Heart right ventricle (tissue), 16 donors: ENCODE results near the gene ADD2. TPM values are rescaled to one million over a fixed set of nuclear protein-coding genes. Genes with fewer than 3 reads are reported as not detected.

Experiments used
- ATAC-seq, 8 donors: fragments of 200-7000 bp; cut with Tn5 transposase; one replicate each; pipeline ENCODE4 v1.9.1; 2020; ENCODE audit warnings: mild to moderate bottlenecking in 8 of 8, moderate library complexity in 8 of 8, moderate number of reproducible peaks in 1 of 8
- DNase-seq, 2 donors: peaks; one replicate each; pipeline ENCODE4 v3.0.0-alpha.2; 2020
- H3K27ac ChIP-seq, 10 donors: fragments of 200-600 bp; sonication (generic) in 2 of 10; one replicate each; pipeline versions ENCODE4 v1.5.0 to v1.8.0; 2020 to 2022; ENCODE audit warnings: mild to moderate bottlenecking in 3 of 10
- H3K27me3 ChIP-seq, 7 donors: fragments of 200-600 bp; one replicate each; pipeline ENCODE4 v1.8.0; 2021 to 2022; ENCODE audit warnings: mild to moderate bottlenecking in 2 of 7
- H3K36me3 ChIP-seq, 9 donors: fragments of 200-600 bp; sonication (generic) in 1 of 9; one replicate each; pipeline versions ENCODE4 v1.5.0 to v1.8.0; 2020 to 2022; ENCODE audit warnings: mild to moderate bottlenecking in 2 of 9
- H3K4me1 ChIP-seq, 9 donors: fragments of 200-600 bp; sonication (generic) in 1 of 9; one replicate each; pipeline versions ENCODE4 v1.5.0 to v1.8.0; 2020 to 2022; ENCODE audit warnings: mild to moderate bottlenecking in 4 of 9
- H3K4me3 ChIP-seq, 10 donors: fragments of 200-600 bp; sonication (generic) in 2 of 10; one replicate each; pipeline versions ENCODE4 v1.5.0 to v1.8.0; 2020 to 2022; ENCODE audit warnings: mild to moderate bottlenecking in 7 of 10, moderate library complexity in 2 of 10
- H3K9me3 ChIP-seq, 11 donors: fragments of 200-600 bp in 10 of 11; sonication (generic) in 2 of 11; one replicate each; pipeline versions ENCODE4 v1.5.0 to v1.8.0; 2013 to 2022; ENCODE audit warnings: mild to moderate bottlenecking in 2 of 11, control low read depth in 1 of 11, moderate library complexity in 1 of 11
- WGBS, 2 donors: extraction: QIAGEN DNeasy Blood & Tissue Kit; methylation state at CpG; one replicate each; pipeline ENCODE4 v1.1.7; 2013; ENCODE audit warnings: inconsistent platforms in 1 of 2; 5-methylcytosine and 5-hydroxymethylcytosine counted together
- intact Hi-C, 10 donors: fragments of 100-400 bp; cut with DNase I; formaldehyde crosslinking; loops; one replicate each; pipeline versions ENCODE4 v1.11.1 to v1.14.2; 2022
- polyA plus RNA-seq, 2 donors: library from polyadenylated mRNA; stranded (reverse); fragments of 200-250 nt; gene quantifications; one replicate each; pipeline ENCODE4 v1.2.3, GENCODE V29; 2013
- total RNA-seq, 10 donors: library from RNA; stranded (reverse); fragmentation: NEBNext Ultra II Directional in 3 of 10; extraction: Animal tissue kit (Norgen Biotek cat#: 25700) in 3 of 10; gene quantifications; one replicate each; pipeline versions ENCODE4 v1.2.1 to v1.2.4, GENCODE V29; 2021 to 2023
- TF ChIP-seq, protein P1 (sequence below), 9 donors: fragments of 200-600 bp; sonication (generic) in 2 of 9; IDR thresholded peaks; one replicate each; pipeline versions ENCODE4 v1.5.0 to v1.8.0; 2021 to 2022; ENCODE audit warnings: antibody characterized with exemption in 9 of 9, mild to moderate bottlenecking in 5 of 9, moderate library complexity in 1 of 9
- donor health status: Arrhythmogenic right ventricular cardiomyopathy.
- donor health status: ischemic (EF 13 %, LVEDD 7.1; RV severe dilation, severe dysfunction).
- donor health status: healthy with polysubstance abuse.
- donor health status: DM: no; HTN: yes; CAD: no.
- donor health status: DM: no; HTN: no; CAD: no.
- donor health status: ischemic (EF 25% LVEDD 6.9; RV normal size, moderate dysfunction).
- donor health status: ischemic (EF 25% LVEDD 5.7; RV mildly dilated, moderate dysfunction).
- donor health status: healthy.
- donor health status: DM: yes; HTN: yes; CAD: no.
- donor health status: Ischemic cardiomyopathy.
- donor health status: ischemic (EF 35%, LVEDD 5.7; RV mildly dilated, moderate dysfunction).
- donor health status: nonischemic (EF 11% LVEDD 7.7; RV severe dilation, severe dysfunction).
- donor health status: DM: yes; HTN: yes; CAD: no.
- donor health status: PGD.
- donor health status: ischemic (EF 29% LVEDD 5.4; RV normal size, mild dysfunction).
- donor health status: nonischemic (EF 23%, LVEDD 6.1; RV moderate dilation, normal function).

The ADD2 gene
- total and polyA plus RNA-seq, 12 donors = 0.16 to 5.7 (median 2.2) TPM

DNA sequence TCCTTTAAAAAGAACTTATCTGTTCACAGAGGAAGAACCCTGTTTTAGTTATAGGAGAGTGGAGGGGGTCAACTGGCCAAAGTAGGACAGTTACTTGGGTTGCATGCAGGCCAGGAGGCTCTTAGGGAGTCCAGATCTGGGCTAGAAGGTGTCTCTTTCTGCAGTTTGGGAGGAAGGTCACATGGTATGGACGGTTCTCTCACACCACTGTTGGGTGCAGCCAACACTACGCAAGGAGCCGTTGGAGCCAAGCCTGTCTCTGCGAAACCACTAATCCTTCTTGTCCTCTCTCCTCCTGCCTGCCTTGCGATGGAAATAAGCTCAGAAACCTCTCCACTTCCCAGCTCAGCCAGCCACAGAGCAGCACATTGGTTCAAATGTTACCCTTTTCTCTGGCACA is 108.4 kb downstream of the ADD2 start:
- WGBS, 2 donors = 86 to 90% methylated on average over 5 of the region's 5 CpGs
- ATAC-seq (no peak), DNase-seq (no peak)
- no peaks in the 10 kb centered on the region for H3K9me3 ChIP-seq
- TF ChIP-seq, protein P1, sequence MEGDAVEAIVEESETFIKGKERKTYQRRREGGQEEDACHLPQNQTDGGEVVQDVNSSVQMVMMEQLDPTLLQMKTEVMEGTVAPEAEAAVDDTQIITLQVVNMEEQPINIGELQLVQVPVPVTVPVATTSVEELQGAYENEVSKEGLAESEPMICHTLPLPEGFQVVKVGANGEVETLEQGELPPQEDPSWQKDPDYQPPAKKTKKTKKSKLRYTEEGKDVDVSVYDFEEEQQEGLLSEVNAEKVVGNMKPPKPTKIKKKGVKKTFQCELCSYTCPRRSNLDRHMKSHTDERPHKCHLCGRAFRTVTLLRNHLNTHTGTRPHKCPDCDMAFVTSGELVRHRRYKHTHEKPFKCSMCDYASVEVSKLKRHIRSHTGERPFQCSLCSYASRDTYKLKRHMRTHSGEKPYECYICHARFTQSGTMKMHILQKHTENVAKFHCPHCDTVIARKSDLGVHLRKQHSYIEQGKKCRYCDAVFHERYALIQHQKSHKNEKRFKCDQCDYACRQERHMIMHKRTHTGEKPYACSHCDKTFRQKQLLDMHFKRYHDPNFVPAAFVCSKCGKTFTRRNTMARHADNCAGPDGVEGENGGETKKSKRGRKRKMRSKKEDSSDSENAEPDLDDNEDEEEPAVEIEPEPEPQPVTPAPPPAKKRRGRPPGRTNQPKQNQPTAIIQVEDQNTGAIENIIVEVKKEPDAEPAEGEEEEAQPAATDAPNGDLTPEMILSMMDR (IDR thresholded peaks at IDR 0.05) = no peak
- H3K27me3 ChIP-seq = peaks cover 0 to 36% (median 19%) of the 10 kb centered on the region in 7 donors
- no peak overlapping the region for H3K27ac ChIP-seq
- no peaks in the 10 kb centered on the region for H3K4me1 ChIP-seq
- H3K36me3 ChIP-seq = no peaks in the 10 kb centered on the region
- intact Hi-C loops = loop anchor here in 6 of 10 donors (5.0 to 10.0 kb wide), 3 partner anchors 115 to 128 kb away; no protein-coding TSS in a partner anchor
- H3K4me3 ChIP-seq = no peak overlapping the region

GRCh38 chr2:70658476-70658875 is 109.5 kb downstream of the ADD2 start:
- Histone ChIP-seq H3K27me3 (peaks cover 0 to 45% (median 29%) of the 10 kb centered on the region in 7 donors), H3K27ac (no peak overlapping the region), H3K9me3 (no peaks in the 10 kb centered on the region), H3K4me1 (no peaks in the 10 kb centered on the region), H3K36me3 (no peaks in the 10 kb centered on the region), H3K4me3 (no peak overlapping the region)
- WGBS, 2 donors = 61 to 64% methylated on average over 2 of the region's 2 CpGs
- TF ChIP-seq, protein P1 (IDR thresholded peaks at IDR 0.05) = no peak
- intact Hi-C loops = loop anchor here in 6 of 10 donors (5.0 to 10.0 kb wide), 3 partner anchors 116 to 129 kb away; no protein-coding TSS in a partner anchor
- ATAC-seq (no peak), DNase-seq (no peak)

- DNase-seq = no peak
- Histone ChIP-seq H3K9me3 (peaks cover 0 to 3% (median 0%) of the 10 kb centered on the region in 11 donors), H3K36me3 (no peaks in the 10 kb centered on the region), H3K27ac (no peak overlapping the region), H3K4me3 (no peak overlapping the region), H3K27me3 (peaks cover 0 to 49% (median 29%) of the 10 kb centered on the region in 7 donors), H3K4me1 (no peaks in the 10 kb centered on the region)
- intact Hi-C loops = loop anchor here in 6 of 10 donors (5.0 to 10.0 kb wide), 3 partner anchors 118 to 130 kb away; no protein-coding TSS in a partner anchor
- no peak for ATAC-seq
- TF ChIP-seq, protein P1 (IDR thresholded peaks at IDR 0.05) = no peak
- WGBS, 2 donors = 56 to 65% methylated on average over 5 of the region's 5 CpGs
Measured at GRCh38 chr2:70657246-70657645, 110.8 kb downstream of the ADD2 start.

- DNase-seq = no peak
- intact Hi-C loops = loop anchor here in 6 of 10 donors (5.0 to 10.0 kb wide), 3 partner anchors 118 to 131 kb away; no protein-coding TSS in a partner anchor
Measured at GRCh38 chr2:70656421-70657010, 111.5 kb downstream of the ADD2 start.

More at GRCh38 chr2:70656421-70657010, 111.5 kb downstream of the ADD2 start:
- no peak for ATAC-seq
- Histone ChIP-seq H3K27me3 (peaks cover 0 to 52% (median 29%) of the 10 kb centered on the region in 7 donors), H3K4me1 (no peaks in the 10 kb centered on the region), H3K27ac (no peak overlapping the region), H3K9me3 (peaks cover 0 to 8% (median 0%) of the 10 kb centered on the region in 11 donors), H3K4me3 (no peak overlapping the region), H3K36me3 (no peaks in the 10 kb centered on the region)
- TF ChIP-seq, protein P1 (IDR thresholded peaks at IDR 0.05) = no peak
- WGBS, 2 donors = 67 to 72% methylated on average over 11 of the region's 11 CpGs
